ENCODE measurements around the gene CRYZL1.

- no peak for TF ChIP-seq POLR2A (IDR thresholded peaks at IDR 0.05; ENCODE audit: borderline replicate concordance, extremely low read depth, insufficient read depth, insufficient read length)
- no peak for TF ChIP-seq EZH2 (IDR thresholded peaks at IDR 0.05)
- TF ChIP-seq, protein P1, sequence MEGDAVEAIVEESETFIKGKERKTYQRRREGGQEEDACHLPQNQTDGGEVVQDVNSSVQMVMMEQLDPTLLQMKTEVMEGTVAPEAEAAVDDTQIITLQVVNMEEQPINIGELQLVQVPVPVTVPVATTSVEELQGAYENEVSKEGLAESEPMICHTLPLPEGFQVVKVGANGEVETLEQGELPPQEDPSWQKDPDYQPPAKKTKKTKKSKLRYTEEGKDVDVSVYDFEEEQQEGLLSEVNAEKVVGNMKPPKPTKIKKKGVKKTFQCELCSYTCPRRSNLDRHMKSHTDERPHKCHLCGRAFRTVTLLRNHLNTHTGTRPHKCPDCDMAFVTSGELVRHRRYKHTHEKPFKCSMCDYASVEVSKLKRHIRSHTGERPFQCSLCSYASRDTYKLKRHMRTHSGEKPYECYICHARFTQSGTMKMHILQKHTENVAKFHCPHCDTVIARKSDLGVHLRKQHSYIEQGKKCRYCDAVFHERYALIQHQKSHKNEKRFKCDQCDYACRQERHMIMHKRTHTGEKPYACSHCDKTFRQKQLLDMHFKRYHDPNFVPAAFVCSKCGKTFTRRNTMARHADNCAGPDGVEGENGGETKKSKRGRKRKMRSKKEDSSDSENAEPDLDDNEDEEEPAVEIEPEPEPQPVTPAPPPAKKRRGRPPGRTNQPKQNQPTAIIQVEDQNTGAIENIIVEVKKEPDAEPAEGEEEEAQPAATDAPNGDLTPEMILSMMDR (IDR thresholded peaks at IDR 0.05 in 2 of 3, conservative IDR thresholded peaks at IDR 0.05 in 1 of 3; ENCODE audit: borderline replicate concordance in 1 of 3, insufficient read depth in 1 of 3, low read depth in 2 of 3, low read length in 2 of 3) = no peak
- no peak for TF ChIP-seq MAX (IDR thresholded peaks at IDR 0.05)
- no peak for TF ChIP-seq CEBPB (IDR thresholded peaks at IDR 0.05; ENCODE audit: low read depth)
- no peak for TF ChIP-seq POLR2AphosphoS5 (IDR thresholded peaks at IDR 0.05; ENCODE audit: low read depth, low read length)
- TF ChIP-seq, protein P2, sequence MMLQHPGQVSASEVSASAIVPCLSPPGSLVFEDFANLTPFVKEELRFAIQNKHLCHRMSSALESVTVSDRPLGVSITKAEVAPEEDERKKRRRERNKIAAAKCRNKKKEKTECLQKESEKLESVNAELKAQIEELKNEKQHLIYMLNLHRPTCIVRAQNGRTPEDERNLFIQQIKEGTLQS (IDR thresholded peaks at IDR 0.05) = no peak
- TF ChIP-seq ZFX (IDR thresholded peaks at IDR 0.05) = peak; percentile 39; the same call in 1 of the 2 replicates
- TF ChIP-seq TCF7L2 (IDR thresholded peaks at IDR 0.05; ENCODE audit: borderline replicate concordance, extremely low read depth, insufficient read depth, insufficient read length) = no peak
- TF ChIP-seq, protein P3, sequence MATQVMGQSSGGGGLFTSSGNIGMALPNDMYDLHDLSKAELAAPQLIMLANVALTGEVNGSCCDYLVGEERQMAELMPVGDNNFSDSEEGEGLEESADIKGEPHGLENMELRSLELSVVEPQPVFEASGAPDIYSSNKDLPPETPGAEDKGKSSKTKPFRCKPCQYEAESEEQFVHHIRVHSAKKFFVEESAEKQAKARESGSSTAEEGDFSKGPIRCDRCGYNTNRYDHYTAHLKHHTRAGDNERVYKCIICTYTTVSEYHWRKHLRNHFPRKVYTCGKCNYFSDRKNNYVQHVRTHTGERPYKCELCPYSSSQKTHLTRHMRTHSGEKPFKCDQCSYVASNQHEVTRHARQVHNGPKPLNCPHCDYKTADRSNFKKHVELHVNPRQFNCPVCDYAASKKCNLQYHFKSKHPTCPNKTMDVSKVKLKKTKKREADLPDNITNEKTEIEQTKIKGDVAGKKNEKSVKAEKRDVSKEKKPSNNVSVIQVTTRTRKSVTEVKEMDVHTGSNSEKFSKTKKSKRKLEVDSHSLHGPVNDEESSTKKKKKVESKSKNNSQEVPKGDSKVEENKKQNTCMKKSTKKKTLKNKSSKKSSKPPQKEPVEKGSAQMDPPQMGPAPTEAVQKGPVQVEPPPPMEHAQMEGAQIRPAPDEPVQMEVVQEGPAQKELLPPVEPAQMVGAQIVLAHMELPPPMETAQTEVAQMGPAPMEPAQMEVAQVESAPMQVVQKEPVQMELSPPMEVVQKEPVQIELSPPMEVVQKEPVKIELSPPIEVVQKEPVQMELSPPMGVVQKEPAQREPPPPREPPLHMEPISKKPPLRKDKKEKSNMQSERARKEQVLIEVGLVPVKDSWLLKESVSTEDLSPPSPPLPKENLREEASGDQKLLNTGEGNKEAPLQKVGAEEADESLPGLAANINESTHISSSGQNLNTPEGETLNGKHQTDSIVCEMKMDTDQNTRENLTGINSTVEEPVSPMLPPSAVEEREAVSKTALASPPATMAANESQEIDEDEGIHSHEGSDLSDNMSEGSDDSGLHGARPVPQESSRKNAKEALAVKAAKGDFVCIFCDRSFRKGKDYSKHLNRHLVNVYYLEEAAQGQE (IDR thresholded peaks at IDR 0.05; ENCODE audit: low read depth) = no peak
- no peak for TF ChIP-seq EZH2phosphoT487 (IDR thresholded peaks at IDR 0.05; ENCODE audit: borderline replicate concordance)
- TF ChIP-seq ZNF274 (IDR thresholded peaks at IDR 0.05; ENCODE audit: low read depth, low read length) = no peak
- TF ChIP-seq EGR1 (IDR thresholded peaks at IDR 0.05; ENCODE audit: low read depth) = no peak
- no peak for TF ChIP-seq JUND (IDR thresholded peaks at IDR 0.05)
Observed at GRCh38 chr21:33541105-33541711, 100.3 kb downstream of the CRYZL1 start.

All from HCT116 (cell line).